CD4-positive, alpha-beta T cell treated with Interleukin-6 at 100 ng/mL for 8 hours (primary cell): ENCODE results near the gene HSBP1.

Experiments
- DNase-seq: peaks from one replicate; pipeline ENCODE4 v3.0.0-alpha.2; 2020; ENCODE audit warnings: mixed read lengths, low spot score

HSBP1 gene

DNA sequence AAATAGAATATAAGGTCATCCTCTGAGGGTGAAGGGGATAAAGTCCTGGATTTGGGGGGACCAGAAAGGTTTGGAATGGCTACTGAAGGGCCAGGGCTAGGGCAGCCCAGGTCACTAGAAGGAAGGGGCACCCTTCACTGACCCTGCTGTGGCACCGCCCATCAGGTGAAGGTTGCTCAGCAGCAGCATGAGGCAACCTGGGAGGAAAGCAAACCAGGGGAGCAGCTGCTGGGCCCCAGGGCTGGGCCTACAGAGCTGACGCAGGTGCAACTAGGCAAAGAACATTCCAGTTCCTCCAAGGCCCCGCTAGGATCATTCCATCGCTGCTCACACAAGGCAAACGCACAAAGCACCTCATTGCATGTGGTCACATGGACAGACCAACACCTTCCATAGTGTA, 3.4 kb upstream of the HSBP1 start:
- no peak for DNase-seq

DNA sequence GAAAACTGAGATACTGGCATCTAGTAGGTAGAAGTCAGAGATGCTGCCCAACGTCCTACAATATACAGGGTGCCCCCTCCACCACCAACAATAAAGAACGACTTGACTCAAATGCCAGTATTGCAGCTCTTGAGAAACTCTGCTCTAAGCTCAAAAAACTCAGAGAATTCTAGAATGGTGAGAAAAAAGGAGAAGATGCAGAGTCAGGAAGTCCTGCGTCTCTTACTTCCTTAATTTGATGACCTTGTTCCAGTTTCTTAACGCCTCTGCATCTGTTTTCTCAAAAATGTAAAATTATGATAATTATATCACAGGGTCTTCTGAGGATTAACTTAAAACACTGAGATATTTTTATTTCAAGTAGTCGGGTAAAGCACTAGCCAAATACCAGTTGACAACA, 1.7 kb upstream of the HSBP1 start:
- DNase-seq: no peak

DNA sequence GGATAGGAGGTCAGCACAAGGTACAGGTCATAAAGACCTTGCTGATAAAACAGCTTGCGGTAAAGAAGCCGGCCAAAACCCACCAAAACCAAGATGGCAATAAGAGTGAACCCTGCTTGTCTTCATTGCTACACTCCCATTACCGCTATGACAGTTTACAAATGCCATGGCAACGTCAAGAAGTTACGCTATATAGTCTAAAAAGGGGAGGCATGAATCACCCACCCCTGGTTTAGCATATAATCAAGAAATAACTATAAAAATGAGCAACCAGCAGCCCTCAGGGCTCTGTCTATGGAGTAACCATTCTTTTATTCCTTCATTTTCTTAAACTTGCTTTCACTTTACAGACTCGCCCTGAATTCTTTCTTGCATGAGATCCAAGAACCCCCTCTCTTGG, 1.0 kb upstream of the HSBP1 start:
- DNase-seq: no peak

DNA sequence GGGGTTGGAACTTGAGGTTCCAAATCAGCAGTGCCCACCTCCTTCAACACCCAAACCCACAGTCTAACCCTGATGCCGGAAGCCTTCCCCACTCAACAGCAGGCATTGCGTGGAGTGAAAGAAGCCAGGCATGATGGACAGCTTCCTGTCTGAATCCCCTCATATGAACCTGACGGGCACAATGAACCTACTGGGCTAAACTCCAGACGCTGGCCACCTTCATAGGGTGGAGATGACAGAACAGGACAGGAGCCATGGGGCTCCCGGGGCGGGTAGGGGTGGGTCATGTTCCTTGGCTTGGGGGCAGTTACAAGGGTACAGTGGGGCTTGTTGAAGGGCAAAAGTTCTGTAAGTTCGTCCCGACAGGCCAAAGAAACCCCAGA, 460 bp upstream of the HSBP1 start:
- DNase-seq: no peak

DNA sequence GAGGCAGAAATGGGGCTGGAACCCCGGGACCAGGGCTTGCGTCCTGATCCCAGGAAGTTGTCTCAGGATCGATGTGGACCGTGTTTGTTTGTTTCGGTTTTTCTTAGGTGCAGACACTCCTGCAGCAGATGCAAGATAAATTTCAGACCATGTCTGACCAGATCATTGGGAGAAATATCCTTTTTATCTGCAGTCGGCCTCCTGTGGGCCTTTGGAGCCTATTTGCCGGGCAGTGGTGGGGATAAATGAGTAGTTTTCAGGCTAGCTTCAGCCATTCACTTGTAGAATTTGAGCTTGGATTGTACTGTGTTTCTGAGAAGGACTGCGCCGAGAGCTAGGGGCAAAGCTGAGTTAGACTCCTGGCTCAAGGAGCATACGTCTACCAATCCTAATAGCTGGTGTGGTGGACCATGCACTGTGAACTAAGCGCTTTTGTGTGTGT, 816 bp downstream of the HSBP1 start:
- no peak for DNase-seq

DNA sequence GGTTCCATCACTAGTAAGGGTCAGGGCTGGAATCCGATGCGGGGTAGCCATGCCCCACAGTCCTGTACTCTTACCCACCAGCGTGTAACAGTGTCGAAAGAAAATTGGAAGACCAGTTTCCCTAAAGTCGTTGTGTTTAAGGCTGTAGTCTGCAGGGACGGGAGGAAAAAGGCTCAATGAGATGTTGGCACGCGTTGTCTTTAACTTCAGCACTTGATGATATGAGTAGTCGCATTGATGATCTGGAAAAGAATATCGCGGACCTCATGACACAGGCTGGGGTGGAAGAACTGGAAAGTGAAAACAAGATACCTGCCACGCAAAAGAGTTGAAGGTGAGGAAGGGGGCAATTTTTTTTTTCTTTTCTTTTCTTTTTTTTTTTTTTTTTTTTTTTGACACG, 1.3 kb downstream of the HSBP1 start:
- no peak for DNase-seq

DNA sequence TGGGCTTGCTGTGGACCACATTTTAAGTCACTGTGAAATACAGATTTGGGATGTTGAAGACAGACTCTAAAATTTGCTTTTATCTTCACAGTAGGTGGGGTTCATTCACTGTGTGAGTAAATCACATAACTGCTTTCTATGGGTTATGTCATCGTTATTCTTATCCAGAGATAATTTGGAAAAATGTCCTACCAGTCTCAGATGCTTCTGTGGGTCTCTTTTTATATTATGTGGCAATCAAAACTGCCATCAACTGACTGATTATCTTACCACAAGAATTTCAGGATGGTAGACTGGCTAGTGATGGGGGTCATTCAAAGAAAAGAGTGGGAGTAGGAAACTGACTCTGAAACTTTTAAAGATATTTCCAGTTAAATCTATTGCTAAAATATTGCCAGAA, 3.1 kb downstream of the HSBP1 start:
- DNase-seq: no peak

DNA sequence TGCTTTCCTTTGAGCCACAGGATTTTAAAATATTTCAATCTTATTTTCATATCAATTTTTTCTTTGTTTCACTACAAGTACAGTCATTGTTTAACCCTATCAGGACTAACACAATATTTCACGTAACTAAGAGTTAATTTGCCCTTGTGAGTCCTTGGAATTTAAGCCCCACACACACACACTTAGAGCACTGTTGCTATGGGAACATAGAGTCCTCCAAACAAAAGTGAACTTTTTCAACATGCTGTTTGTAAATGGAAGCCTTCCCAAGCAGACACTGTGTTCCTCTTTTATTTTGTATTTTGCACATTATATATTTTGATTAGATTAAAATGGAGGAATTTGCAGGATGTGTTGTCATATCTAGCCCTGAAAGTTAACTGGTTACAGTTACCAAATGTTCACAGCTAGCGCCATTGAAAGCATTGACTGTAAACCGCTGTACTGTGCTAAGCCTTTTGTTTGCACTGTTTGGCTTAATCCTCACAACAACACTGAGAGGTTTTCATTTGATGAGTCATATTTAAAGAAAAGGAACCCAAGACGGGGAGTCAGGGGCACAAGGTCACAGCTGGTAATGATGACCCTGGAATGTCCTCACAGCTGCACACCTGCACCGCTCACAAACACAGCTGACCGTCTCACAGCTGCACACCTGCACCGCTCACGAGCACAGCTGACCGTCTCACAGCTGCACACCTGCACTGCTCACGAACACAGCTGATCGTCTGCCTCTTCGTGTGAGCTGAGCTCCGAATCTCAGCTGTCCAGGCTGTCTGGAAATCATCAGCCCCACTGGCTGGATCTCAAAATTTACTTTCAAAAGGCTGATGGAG, 6.3 kb downstream of the HSBP1 start:
- no peak for DNase-seq

DNA sequence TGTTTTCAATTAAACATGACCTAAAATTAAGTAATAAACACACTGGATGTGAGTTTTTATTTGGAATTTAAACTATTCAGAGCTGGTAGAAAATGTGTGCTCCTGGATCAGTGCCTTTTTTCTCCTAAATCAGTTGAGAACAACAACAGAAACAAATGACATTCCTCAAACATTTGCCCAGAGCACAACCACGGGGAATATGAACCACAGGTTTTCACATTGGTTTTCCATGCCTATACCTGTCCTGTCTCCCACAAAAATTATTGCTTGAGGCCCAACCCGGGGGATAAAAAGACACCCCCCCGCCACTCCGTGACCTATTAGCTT, 6.8 kb downstream of the HSBP1 start:
- no peak for DNase-seq

DNA sequence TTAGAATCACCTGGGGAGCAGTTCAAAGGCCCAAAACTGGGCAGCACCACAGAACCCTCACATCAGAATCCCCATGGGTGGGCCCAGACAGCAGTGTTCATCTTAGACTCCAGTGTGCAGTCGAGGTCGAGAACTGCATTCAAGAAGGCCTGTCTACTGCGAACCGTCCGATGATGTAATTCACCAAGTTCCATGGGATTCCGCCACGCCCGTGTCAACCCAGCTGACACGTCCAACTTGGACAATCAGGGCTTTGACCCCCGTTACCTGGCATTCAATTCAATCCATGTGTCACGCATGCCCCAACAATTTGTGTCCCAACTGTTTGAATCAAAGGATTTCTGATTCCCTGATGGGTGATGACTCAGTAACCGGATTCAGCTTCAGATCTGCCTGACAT, 9.2 kb downstream of the HSBP1 start:
- no peak for DNase-seq

DNA sequence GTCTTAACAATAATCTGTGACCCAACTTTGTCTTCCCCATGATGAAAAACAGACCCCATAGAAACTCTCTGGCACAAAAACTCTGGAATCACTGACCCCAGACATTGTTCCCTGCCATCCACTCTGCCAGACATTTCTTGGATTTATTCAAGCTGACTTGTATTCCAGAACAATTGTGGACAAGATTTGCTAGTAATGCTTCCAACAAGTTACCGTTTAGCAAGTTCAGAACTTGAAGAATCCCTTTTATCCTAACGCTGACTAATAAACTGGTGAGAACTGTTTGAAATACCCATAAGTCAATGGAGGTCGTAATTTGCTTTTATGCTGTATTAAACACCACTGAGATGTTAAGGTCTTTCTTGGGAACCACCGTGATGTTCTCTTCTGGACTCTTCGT, 10.5 kb downstream of the HSBP1 start:
- no peak for DNase-seq

DNA sequence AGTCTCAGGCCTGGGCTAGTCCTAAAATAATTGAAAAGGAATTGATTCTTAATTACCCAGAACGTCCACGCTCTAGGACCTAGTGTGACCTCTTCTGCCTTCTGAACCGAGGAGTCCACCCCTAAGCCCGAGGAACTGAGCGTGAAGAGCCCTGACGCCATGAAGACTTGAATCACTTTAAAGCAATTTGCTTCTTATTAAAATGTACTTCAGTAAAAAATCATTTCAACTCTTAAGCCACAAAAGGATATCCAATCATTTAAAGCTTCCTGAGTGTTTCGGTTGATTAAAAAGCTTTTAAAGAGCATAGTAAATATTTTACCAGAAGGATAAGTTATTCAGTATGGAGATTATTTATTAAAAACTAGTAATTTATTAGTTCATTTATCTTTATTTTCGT, 11.6 kb downstream of the HSBP1 start:
- DNase-seq: no peak

DNA sequence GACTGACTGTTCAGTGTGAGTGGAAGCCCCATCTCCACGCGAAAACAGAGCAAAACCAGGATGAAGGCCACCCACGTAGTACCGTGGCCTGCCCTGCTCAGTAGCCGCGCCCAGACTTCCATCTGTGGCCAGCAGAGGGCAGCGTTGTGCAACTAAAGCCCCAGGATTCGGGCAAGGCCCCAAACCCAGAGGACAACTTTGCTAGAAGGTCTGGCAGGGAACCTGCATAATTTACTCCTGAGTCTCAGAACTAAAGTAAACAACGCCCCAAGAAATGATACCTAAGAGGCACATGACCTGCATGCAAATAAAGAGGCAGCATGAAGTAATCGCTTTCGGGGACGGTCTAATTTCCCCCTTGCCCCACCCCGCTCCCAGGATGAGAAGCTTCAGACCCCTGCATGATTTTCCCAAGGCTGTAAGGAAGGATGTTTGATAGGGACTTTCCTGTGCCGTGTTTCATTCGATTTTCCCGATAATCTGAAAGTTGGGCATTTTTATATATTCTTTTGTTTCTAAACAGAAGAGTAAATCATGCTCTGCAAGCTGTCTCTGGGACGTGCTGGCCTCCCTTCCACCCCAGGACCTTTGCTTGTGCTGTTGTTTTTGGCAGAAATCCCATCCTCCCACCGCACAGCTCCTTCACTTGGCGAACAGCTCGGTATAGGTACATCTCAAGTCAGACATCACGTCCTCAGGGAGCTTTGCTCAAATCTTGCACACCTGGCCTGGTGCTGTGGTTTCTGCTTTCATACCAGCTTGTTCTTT, 18.6 kb downstream of the HSBP1 start:
- DNase-seq: peak; percentile 69

DNA sequence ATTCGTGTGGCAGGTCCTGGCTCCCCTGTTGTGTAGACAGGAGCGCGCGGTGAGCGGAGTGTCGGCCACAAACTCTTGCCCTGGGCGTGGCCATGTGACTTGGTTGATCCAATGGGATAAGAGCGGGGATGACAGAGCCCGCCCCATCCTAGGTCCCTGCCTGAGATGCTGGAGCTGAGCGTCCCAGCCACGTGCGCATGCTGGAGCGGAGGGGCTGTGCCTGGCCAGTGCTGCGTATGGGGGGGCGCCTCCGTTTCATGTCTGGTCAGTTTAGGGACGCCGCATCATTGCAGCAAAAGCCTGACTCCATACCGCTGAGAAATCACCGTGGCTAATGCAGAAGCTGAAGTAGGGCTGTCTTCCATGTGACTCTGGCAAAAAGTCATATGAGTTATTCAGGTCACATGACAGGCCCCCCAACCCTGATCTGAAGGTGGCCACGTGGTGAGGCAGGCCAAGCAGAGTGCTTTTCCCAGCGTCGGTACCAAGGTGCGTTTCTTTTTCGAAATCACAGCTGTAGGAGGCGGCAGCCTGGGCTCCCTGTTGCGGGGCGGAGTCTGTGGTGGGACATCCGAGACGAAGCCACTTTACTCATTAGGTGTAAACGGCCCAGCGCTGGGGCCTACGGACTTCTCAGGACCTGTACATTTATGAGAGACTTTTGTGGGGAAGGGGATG, 22.5 kb downstream of the HSBP1 start:
- no peak for DNase-seq

DNA sequence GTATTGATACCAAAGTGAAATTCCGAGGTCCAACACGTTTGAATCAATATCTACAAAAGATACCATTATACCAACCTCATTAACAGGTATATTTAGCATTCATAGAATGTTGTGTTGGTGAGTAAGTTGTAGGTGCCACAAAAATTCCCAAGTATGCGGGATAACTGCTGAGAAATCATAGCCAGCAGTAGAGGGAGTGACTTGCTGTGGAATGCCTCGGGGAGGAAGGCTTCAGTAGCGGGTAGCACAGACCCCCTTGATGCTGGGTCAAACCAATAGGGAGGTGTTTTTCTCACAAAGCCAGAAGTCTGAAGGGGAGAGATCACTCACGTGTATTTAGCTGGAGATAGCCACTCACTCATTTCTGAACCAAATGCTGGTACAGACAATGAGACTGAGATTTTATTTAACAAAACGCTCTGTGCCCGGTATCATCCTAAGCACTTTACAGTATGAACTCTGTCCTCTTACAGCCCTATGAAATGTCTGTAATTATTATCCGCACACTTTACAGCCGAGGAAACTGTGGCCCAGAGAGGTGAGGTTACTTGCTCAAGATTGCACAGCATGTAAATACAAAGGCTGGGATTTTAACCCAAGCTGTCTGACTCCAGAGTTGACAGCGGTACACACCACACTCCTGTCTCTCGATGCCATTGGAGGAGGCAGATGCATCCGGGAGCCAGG, 23.1 kb downstream of the HSBP1 start:
- DNase-seq: no peak

DNA sequence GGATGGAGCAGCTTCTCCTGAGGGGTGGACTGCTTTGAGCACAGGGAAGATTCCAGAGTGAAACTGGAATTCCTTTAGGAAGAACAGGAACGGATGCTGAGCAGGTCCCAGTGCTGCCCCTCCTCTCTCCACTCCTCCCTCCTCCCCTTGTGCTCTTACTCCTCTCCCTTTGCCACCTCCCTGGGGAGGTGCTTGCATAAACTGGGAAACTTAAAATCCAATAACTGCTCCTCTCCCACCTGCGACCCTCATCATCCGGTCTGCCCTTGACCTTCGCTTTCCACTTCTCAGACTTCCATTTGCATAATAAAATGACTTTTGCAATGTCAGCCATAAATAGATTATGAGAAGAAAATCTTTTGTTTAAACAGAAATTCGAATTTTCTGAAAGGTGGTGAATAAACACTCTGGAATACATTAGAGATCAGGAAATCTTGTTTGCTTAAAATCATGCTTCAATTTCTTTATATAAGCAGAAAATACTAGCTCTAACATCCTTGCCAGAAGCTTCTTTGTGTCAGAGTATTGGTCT, 23.7 kb downstream of the HSBP1 start:
- no peak for DNase-seq

DNA sequence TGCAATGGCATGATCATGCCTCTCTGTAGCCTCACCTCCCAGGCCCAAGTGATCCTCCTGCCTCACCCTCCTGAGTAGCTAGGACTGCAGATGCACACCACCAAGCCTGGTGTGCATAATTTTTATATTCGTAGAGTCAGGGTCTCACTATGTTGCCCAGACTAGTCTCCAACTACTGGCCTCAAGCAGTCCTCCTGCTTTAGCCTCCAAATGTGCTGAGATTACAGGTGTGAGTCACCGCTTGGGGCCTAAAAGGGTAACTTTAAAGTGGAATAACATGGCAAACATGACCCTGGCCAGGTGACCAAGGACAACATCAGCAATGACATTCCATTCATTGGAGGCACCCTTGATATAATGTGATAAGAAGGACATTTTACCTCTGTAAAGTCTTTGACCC, 26.1 kb downstream of the HSBP1 start:
- DNase-seq: no peak

DNA sequence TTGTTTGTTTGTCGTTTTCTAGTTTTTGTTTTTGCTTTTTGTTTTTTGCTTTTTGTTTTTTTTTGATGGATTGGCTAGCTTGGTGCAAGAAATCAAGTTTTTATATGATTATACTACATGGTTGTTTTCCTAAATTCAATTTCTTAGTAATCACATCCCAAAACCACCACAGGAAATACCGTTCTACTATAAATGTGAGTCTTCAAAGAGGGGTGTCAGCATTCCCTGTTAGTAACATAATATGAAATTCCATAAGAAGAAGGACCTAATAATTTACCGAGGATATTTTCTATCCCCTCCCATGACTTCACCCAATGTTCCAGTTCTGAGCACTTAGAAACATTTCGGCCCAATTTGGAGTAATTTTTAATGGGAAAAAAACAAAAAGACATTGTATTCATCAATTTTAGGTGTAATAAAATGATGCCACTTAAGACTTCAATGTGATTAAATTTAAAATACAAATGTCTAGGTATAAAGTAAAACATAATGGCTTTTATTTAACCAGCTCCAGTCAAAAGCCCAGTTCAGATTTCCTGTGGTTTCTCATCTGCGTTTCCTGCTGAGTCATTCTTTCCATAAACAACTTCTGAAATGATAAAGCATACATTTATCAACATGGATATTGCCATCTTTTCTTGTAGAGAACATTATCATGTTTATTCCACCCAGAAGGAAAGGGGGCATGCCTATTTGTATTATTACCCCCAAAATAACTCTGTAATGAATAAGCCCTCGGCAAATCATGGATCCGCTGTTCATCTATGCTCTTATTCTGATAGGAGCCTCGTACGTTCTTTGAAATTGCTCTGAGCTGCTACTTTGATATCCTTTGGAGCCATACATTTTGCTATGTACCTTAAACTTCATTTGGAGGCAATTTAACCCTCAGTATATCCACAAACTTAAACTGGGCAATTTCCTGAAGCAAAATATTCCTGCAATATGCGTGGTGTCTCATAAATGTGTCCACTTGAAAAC, 28.1 kb downstream of the HSBP1 start:
- DNase-seq: no peak

DNA sequence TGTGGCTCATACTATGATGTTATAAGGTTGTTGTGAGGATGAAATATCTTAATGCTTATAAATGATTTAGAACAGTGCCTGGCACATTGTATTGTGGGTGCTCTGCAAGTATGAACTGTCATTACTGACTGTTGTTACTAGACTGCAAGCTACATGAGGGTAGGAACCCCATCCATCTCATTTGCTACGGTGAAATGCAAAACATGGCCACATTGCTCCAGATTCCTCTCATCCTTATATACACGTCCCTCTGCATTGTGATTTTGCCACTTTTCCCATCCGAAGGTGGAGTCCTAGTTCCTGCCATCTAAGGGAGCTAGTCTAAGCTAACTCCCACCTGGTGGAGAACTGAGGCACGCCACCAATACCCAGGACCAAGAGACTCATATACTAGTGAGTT, 29.8 kb downstream of the HSBP1 start:
- DNase-seq: no peak

DNA sequence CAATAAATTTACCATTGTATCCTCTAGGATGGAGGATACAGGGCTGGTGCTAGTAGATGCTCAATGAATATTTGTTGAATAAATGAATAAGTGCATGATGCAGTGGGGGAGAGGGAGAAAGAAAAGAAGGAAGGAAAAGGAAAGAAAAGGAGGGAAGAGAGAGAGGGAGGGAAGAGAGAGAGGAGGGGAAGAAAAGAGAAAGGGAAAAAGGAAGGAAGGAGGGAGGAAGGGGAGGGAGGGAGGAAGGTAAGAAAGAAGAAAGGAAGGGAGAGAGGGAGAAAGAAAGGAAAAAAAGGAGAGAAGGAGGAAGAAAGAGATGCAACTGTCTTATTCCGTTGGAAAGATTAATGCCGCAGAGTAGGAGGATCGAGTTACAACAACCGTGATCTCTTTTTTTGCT, 30.4 kb downstream of the HSBP1 start:
- DNase-seq: no peak

DNA sequence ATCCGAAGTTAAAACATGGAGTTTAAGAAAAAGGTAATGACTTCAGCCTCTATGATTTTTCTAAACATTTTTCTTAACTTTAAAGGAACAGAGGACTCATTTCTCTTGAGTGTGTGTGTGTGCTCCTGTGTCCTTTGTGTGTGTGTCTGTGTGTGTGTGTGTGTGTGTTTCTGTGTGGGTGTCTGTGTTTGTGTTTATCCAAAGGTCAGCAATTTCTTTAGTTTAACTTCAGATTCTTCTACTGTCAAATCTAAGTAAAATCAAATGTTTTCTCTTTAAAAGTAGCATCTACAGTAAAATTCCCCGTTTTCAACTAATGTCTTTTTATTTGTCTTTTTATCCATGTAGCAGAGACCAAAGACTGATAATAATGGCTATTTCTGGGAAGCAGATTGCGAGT, 31.8 kb downstream of the HSBP1 start:
- DNase-seq: no peak
